SK-N-SH (cell line): ENCODE data around the gene IL36G.

ENCODE experiments used
- CHD2 ChIP-seq: fragments of 150-350 bp; IDR thresholded peaks from 2 replicates; pipeline ENCODE4 v1.6.1; 2018; ENCODE audit warnings: low read length; ENCODE audit not compliant: partially characterized antibody
- EP300 ChIP-seq, 2 experiments: IDR thresholded peaks; 2 replicates each; pipeline versions ENCODE4 v1.4.0 to v1.6.1; 2012; ENCODE audit warnings: borderline replicate concordance in 1 of 2, low read depth in 1 of 2, low read length in 1 of 2
- EZH2phosphoT487 ChIP-seq: fragments of 200-600 bp; sonication (generic); IDR thresholded peaks from 2 replicates; pipeline ENCODE4 v1.6.1; 2017; ENCODE audit warnings: low read depth, mixed run types, mild to moderate bottlenecking, antibody characterized with exemption, moderate library complexity, borderline replicate concordance
- FOXJ3 ChIP-seq: sonication (generic); formaldehyde crosslinking; IDR thresholded peaks from 2 replicates; pipeline ENCODE4 v1.5.1; 2020; ENCODE audit warnings: mild to moderate bottlenecking, missing genetic modification reagents
- MXI1 ChIP-seq: IDR thresholded peaks from 2 replicates; pipeline ENCODE4 v1.6.1; 2012; ENCODE audit warnings: mild to moderate bottlenecking, low read depth, low read length, improper control_type of control experiment
- RXRA ChIP-seq: IDR thresholded peaks from 2 replicates; pipeline ENCODE4 v1.4.0; 2012; ENCODE audit warnings: low read depth, mild to moderate bottlenecking, borderline replicate concordance
- TEAD4 ChIP-seq: IDR thresholded peaks from 2 replicates; pipeline ENCODE4 v1.4.0; 2012; ENCODE audit warnings: mild to moderate bottlenecking, borderline replicate concordance; ENCODE audit not compliant: insufficient read depth
- TF ChIP-seq, protein P1 (sequence below): IDR thresholded peaks from 2 replicates; pipeline ENCODE4 v1.4.0; 2012; ENCODE audit warnings: low read depth
- TF ChIP-seq, protein P2 (sequence below): fragments of 200-600 bp; sonication (generic); IDR thresholded peaks from 2 replicates; pipeline ENCODE4 v1.6.1; 2017; ENCODE audit warnings: antibody characterized with exemption, mild to moderate bottlenecking, moderate library complexity
- TF ChIP-seq, protein P3 (sequence below): fragments of 150-350 bp; IDR thresholded peaks from 2 replicates; pipeline ENCODE4 v1.6.1; 2016; ENCODE audit warnings: mild to moderate bottlenecking, low read depth, low read length

DNA sequence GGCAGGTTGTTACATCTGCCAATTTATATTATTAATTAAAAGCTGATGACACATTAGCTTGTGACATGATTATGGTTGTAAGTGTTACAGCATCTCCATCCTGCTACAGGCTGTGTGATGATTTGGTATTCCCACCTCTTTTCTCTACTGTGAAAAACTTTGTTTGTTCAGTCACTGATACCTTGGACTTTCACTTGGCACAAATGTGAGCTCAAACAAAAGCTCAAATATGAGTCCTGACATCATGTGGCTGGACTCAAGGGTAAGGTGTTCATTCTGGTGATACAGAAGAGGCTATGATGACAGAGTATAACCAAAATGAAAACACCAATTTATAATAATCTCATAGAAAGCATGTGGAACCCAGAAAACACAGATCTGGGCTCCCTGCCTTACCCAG, 16.0 kb downstream of the IL36G start:
- no peak for TF ChIP-seq EZH2phosphoT487
- no peak for TF ChIP-seq CHD2
- TF ChIP-seq TEAD4 = no peak
- TF ChIP-seq, protein P1, sequence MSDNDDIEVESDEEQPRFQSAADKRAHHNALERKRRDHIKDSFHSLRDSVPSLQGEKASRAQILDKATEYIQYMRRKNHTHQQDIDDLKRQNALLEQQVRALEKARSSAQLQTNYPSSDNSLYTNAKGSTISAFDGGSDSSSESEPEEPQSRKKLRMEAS = no peak
- TF ChIP-seq, protein P2, sequence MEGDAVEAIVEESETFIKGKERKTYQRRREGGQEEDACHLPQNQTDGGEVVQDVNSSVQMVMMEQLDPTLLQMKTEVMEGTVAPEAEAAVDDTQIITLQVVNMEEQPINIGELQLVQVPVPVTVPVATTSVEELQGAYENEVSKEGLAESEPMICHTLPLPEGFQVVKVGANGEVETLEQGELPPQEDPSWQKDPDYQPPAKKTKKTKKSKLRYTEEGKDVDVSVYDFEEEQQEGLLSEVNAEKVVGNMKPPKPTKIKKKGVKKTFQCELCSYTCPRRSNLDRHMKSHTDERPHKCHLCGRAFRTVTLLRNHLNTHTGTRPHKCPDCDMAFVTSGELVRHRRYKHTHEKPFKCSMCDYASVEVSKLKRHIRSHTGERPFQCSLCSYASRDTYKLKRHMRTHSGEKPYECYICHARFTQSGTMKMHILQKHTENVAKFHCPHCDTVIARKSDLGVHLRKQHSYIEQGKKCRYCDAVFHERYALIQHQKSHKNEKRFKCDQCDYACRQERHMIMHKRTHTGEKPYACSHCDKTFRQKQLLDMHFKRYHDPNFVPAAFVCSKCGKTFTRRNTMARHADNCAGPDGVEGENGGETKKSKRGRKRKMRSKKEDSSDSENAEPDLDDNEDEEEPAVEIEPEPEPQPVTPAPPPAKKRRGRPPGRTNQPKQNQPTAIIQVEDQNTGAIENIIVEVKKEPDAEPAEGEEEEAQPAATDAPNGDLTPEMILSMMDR = no peak
- no peak for TF ChIP-seq EP300 (IDR thresholded peaks at IDR 0.05; ENCODE audit: borderline replicate concordance in 1 of 2, low read depth in 1 of 2, low read length in 1 of 2)
- TF ChIP-seq RXRA = no peak
- TF ChIP-seq MXI1 = no peak
- TF ChIP-seq, protein P3, sequence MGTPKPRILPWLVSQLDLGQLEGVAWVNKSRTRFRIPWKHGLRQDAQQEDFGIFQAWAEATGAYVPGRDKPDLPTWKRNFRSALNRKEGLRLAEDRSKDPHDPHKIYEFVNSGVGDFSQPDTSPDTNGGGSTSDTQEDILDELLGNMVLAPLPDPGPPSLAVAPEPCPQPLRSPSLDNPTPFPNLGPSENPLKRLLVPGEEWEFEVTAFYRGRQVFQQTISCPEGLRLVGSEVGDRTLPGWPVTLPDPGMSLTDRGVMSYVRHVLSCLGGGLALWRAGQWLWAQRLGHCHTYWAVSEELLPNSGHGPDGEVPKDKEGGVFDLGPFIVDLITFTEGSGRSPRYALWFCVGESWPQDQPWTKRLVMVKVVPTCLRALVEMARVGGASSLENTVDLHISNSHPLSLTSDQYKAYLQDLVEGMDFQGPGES = no peak
- TF ChIP-seq FOXJ3 (CRISPR knock-in tag) = no peak
